GM12801 (cell line): Measurements from ENCODE around the gene C18orf63.

Source experiments
- TF ChIP-seq, protein P1 (sequence below): IDR thresholded peaks from one replicate; pipeline ENCODE4 v1.5.1; 2011; ENCODE audit warnings: control low read depth; ENCODE audit not compliant: insufficient read length; ENCODE audit errors: extremely low read depth

The C18orf63 gene

DNA sequence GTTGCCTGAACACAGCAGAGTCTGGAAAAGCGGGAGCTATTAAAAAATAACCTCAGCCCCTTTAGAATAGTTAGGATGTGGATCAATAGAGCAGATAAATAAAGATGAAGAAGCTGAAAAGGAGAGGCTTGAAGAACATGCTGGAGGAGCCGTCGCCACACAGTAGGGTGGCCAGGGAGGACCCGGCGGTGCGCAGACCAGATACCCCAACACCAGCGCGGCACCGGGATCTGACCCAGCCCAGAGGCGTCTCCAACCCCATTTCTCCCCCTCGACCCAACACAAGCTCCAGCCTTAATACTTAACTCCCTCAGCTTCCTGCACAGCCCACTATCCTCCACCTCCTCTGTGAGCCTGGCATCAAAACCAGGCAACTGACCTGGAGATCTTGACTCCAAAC lies 39.9 kb upstream of the C18orf63 start:
- TF ChIP-seq, protein P1, sequence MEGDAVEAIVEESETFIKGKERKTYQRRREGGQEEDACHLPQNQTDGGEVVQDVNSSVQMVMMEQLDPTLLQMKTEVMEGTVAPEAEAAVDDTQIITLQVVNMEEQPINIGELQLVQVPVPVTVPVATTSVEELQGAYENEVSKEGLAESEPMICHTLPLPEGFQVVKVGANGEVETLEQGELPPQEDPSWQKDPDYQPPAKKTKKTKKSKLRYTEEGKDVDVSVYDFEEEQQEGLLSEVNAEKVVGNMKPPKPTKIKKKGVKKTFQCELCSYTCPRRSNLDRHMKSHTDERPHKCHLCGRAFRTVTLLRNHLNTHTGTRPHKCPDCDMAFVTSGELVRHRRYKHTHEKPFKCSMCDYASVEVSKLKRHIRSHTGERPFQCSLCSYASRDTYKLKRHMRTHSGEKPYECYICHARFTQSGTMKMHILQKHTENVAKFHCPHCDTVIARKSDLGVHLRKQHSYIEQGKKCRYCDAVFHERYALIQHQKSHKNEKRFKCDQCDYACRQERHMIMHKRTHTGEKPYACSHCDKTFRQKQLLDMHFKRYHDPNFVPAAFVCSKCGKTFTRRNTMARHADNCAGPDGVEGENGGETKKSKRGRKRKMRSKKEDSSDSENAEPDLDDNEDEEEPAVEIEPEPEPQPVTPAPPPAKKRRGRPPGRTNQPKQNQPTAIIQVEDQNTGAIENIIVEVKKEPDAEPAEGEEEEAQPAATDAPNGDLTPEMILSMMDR = no peak

DNA sequence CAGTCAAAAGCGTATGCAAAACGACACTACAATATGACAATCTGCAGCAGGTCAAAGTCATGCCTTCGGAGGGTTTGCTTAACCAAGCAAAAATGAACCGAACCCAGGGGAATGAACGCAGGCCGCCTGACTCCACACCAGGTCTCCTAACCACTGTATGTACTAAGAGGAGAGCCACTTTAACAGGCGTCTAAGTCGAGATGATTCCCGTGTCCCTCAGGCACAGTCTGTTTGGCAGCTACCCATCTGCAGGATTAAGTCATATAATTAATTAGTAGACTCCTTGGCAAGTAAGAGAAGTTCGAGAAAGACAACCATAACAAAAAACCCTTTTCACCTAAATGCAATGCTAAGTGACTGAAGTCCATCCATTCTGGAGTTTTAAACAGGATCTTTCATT lies 39.0 kb upstream of the C18orf63 start:
- TF ChIP-seq, protein P1 = no peak

DNA sequence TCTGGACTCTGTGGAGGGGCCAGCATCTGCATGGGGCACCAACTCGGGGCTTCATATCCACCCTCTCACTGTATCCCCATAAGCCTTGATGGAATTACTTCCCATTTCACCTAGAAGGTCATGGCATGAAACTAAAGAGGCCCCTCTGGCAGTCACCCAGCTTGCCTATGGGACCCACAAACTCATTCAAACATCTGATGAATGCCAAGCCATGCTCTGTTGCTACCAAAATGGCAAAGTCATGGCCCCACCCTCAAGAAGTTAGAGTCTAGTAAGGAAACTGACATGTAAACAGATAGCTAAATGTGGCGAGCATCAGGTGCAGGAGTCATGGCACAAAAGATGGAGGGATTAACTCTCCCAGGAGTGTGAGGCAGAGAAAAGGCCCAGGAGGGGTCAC lies 38.3 kb upstream of the C18orf63 start:
- TF ChIP-seq, protein P1 = no peak

DNA sequence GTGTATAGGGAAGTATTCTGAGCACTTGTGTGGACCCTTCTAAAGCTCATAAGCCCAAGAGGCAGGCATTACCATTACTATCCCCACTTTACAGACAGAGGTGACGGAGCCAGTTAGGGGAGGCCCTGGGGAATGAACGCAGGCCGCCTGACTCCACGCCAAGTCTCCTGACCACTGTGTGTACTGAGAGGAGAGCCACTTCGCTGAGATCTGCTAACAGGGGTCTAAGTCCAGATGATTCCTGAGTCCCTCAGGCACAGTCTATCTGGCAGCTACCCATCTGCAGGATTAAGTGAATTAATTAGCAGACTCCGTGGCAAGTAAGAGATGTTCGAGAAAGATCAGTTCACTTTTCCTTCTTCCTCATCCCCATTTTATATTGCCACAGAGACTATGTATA lies 37.6 kb upstream of the C18orf63 start:
- TF ChIP-seq, protein P1 = no peak

DNA sequence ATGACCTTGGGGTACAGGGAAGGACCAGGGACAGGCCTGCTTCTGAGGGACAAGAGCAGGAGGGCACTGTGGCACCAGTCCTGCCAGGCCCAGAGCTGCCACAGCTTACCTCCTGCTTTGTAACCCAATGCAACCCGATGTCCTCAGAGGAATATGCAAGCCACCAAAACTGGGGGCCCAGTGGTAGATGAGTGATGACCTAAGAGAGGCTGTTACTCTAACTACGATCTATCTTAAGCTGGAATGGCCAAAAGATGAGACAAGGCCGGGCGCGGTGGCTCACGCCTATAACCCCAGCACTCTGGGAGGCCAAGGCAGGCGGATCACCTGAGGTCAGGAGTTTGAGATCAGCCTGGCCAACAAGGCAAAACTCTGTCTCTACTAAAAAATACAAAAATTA lies 36.7 kb upstream of the C18orf63 start:
- TF ChIP-seq, protein P1 = no peak

DNA sequence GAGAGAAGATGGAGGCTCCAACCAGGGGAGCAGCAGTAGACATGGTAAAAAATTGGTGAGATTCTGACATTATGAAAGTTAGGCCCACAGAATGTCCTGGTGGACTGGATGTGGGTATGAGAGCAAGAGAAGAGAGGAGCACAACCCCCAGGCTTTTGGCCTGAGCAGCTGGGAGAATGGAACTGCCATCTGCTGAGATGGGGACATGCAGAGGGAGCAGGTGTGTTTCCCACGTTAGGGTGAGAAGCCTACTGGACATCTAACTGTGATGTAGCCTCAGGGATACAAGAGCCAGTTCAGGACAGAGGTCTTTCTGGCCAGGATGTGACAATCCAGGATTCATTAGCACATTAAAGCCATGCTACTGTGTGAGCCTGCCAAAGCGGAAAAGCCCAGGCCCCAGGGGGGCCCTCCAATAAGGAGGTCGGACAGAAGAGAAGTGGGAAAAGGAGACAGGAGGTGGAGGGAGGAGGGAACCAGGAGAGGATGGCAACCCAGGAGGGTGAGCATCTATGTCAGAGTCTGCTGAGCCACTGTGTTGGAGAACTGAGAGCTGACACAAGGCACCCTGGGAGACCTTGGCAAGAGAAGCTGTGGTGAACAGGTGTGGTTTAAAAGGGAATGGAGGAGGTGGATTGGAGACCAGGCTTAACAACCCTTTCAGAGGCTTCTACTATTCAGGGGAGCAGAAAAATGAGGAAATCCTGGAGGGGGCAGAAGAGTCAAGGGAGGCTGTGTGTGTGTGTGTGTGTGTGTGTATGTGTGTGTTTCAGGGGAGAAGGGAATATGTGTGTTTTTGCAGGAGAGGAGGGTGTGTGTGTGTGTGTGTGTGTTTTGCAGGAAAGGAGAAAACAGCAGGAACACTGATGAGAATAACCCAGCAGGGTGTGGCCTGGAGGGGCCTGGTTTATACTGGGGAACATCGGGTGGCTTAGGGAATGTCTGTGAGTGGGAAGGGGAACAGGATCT lies 34.3 kb upstream of the C18orf63 start:
- TF ChIP-seq, protein P1 = no peak

DNA sequence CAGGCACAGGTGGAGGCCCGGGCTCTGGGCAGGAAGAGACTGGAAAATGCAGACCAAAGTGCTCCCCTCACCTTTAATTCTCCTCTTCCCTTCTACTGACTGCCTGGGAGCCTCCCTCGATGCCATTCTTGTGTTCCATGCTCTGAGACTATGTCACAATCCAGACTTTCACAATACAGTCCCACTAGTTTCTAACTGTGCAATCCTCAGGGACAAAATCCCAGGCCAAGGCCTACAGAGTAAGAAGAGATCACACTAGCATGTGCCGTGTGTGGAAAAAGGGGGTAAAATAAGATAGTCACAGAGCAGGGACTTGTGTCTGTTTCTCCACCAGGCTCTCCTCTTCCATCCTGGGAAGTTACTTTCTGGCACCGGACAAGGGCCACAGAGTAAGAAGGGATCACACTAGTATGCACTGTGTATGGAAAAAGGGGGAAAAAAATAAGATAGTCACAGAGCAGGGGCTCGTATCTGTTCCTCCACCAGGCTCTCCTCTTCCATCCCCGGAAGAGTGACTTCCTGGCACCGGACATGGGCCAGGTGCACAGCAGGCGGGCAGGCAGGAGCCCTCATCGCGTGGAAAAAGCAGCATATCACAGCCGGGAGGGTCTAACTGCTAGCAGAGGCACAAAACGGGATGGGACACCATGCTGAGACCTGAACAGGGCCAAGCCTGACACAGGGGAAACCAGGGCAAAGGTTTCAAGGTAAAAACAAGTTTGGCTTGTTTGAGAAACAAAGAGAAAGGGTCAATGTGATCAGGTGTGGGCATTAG lies 33.5 kb upstream of the C18orf63 start:
- TF ChIP-seq, protein P1 = no peak
